Gastrocnemius medialis (tissue), 4 donors: ENCODE measurements around the gene SSTR5.

ENCODE experiments used
- CTCF ChIP-seq, 5 experiments: fragments of 450-650 bp in 3 of 5; fragments of 200-600 bp in 2 of 5; sonication (generic) in 2 of 5; IDR thresholded peaks in 4 of 5; conservative IDR thresholded peaks in 1 of 5; 1 replicate in 4 of 5; 2 replicates in 1 of 5; pipeline ENCODE4 v1.5.1; 2016 to 2019; ENCODE audit warnings: antibody characterized with exemption in 5 of 5, mild to moderate bottlenecking in 3 of 5, moderate library complexity in 3 of 5
- POLR2A ChIP-seq, 2 donors: fragments of 450-650 bp; IDR thresholded peaks; one replicate each; pipeline ENCODE4 v1.6.1; 2017; ENCODE audit warnings: antibody characterized with exemption in 2 of 2, mild to moderate bottlenecking in 2 of 2, moderate library complexity in 2 of 2

- TF ChIP-seq CTCF (IDR thresholded peaks at IDR 0.05 in 4 of 5, conservative IDR thresholded peaks at IDR 0.05 in 1 of 5) (no peak), POLR2A (IDR thresholded peaks at IDR 0.05) (no peak)
Measured at GRCh38 chr16:1126044-1126443, 53.5 kb downstream of the SSTR5 start.
